Measurements from ENCODE around the gene TLE4.

DNA sequence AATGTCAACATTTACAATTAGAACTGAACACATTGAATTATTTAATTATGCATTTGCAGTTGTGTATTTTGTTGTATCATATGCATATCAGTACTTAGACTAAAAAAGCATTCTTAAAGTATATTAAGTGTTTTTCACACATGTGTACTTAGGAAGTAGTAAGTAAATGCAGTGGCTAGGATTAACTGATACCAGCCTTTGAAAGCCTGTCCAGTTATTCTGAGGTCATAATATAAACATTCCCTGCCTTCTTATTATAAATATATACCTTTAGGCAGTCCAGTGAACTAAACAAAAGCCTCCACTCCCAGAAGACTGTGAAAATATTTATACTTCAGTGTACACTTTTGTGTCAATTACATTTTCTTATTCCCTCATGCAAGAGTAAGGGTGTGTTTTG, 83.8 kb downstream of the TLE4 start:
- TF ChIP-seq, protein P1, sequence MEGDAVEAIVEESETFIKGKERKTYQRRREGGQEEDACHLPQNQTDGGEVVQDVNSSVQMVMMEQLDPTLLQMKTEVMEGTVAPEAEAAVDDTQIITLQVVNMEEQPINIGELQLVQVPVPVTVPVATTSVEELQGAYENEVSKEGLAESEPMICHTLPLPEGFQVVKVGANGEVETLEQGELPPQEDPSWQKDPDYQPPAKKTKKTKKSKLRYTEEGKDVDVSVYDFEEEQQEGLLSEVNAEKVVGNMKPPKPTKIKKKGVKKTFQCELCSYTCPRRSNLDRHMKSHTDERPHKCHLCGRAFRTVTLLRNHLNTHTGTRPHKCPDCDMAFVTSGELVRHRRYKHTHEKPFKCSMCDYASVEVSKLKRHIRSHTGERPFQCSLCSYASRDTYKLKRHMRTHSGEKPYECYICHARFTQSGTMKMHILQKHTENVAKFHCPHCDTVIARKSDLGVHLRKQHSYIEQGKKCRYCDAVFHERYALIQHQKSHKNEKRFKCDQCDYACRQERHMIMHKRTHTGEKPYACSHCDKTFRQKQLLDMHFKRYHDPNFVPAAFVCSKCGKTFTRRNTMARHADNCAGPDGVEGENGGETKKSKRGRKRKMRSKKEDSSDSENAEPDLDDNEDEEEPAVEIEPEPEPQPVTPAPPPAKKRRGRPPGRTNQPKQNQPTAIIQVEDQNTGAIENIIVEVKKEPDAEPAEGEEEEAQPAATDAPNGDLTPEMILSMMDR (IDR thresholded peaks at IDR 0.05): no peak
- TF ChIP-seq ZFX (IDR thresholded peaks at IDR 0.05; ENCODE audit: borderline replicate concordance): no peak
